ENCODE measurements around the gene UBQLNL. TPM values are rescaled to one million over a fixed set of nuclear protein-coding genes. Genes with fewer than 3 reads are reported as not detected.

Gene UBQLNL
- total RNA-seq, 1 experiment from 2014 or later, result not detected

DNA sequence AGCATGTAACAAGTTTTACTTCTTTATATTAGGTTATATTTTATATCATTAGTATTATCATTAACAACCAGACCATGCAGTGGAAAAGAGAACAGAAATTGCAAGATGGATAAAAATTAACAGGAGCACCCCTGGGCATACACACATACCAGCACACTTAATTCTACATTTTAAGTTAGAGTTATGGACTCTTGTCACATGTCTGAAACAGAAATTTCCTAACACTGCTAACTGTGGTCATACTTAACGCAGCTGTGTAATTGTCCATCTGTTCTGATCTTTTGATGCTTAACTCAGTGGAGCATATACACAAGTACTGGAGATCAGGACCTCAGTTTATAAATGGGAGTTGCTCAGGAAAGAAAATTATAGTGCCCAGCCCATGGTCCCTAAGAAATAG, 31.5 kb upstream of the UBQLNL start:
- no peak overlapping the region for H2BK5ac ChIP-seq (ENCODE audit: insufficient read length, low read length)
- H2BK120ac ChIP-seq (ENCODE audit: low read depth, low read length, poor library complexity, severe bottlenecking), result no peak overlapping the region
- Mint-ChIP-seq H3K27ac (no peak overlapping the region), H3K36me3 (ENCODE audit: insufficient read depth in 1 of 3, low read depth in 3 of 3) (no peaks in the 10 kb centered on the region), H3K4me1 (no peaks in the 10 kb centered on the region), H3K9me3 (no peaks in the 10 kb centered on the region), H3K27me3 (ENCODE audit: low read depth) (peaks cover 3% of the 10 kb centered on the region; the same call in 1 of the 2 replicates), H3K4me3 (no peak overlapping the region)
- H3K27me3 ChIP-seq (ENCODE audit: insufficient read depth, low read length), result no peaks in the 10 kb centered on the region
- H3K56ac ChIP-seq (ENCODE audit: insufficient read length, low read depth, low read length), result no peak overlapping the region
- no peak overlapping the region for H2AFZ ChIP-seq (ENCODE audit: low read length)
- no peaks in the 10 kb centered on the region for H4K20me1 ChIP-seq (ENCODE audit: control insufficient read depth, insufficient read depth, insufficient read length)
- H4K8ac ChIP-seq (replicated peaks; ENCODE audit: insufficient read length, low read depth, low read length), result no peak overlapping the region
- H3K9me3 ChIP-seq (ENCODE audit: control insufficient read depth, low read depth, low read length), result no peaks in the 10 kb centered on the region
- H4K5ac ChIP-seq (ENCODE audit: insufficient read length, low read depth, low read length), result no peak overlapping the region
- H3K79me1 ChIP-seq (ENCODE audit: insufficient read depth, low read depth, low read length, poor library complexity, severe bottlenecking), result no peaks in the 10 kb centered on the region
- no peak overlapping the region for H3K27ac ChIP-seq (ENCODE audit: insufficient read length, low read depth, low read length)
- H3K4me2 ChIP-seq (ENCODE audit: insufficient read depth, insufficient read length, low read length), result no peak overlapping the region
- H3T11ph ChIP-seq (ENCODE audit: low read length), result no peak overlapping the region
- no CpG with 5 or more reads among the region's 1 CpG for WGBS (ENCODE audit: extremely low coverage, insufficient read length, low lambda C conversion rate)
- H3K4me1 ChIP-seq (ENCODE audit: insufficient read depth, low read length), result no peaks in the 10 kb centered on the region
- no peak overlapping the region for H3K18ac ChIP-seq (ENCODE audit: insufficient read length, low read depth, low read length)
- TF ChIP-seq, protein P1, sequence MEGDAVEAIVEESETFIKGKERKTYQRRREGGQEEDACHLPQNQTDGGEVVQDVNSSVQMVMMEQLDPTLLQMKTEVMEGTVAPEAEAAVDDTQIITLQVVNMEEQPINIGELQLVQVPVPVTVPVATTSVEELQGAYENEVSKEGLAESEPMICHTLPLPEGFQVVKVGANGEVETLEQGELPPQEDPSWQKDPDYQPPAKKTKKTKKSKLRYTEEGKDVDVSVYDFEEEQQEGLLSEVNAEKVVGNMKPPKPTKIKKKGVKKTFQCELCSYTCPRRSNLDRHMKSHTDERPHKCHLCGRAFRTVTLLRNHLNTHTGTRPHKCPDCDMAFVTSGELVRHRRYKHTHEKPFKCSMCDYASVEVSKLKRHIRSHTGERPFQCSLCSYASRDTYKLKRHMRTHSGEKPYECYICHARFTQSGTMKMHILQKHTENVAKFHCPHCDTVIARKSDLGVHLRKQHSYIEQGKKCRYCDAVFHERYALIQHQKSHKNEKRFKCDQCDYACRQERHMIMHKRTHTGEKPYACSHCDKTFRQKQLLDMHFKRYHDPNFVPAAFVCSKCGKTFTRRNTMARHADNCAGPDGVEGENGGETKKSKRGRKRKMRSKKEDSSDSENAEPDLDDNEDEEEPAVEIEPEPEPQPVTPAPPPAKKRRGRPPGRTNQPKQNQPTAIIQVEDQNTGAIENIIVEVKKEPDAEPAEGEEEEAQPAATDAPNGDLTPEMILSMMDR (conservative IDR thresholded peaks at IDR 0.05), result no peak
- H2BK12ac ChIP-seq (ENCODE audit: insufficient read length, low read depth, low read length), result no peak overlapping the region
- DNase-seq, result no peak
- no peak overlapping the region for H3K9ac ChIP-seq (ENCODE audit: extremely low read depth, insufficient read length, low read length)
- no peak overlapping the region for H3K23ac ChIP-seq (ENCODE audit: insufficient read length, low read depth, low read length)
- H4K91ac ChIP-seq (ENCODE audit: insufficient read length, low read depth, low read length), result no peak overlapping the region
- no peak overlapping the region for H2BK20ac ChIP-seq (ENCODE audit: low read depth, low read length, poor library complexity, severe bottlenecking)
- H3K23me2 ChIP-seq (ENCODE audit: insufficient read length, low read depth, low read length, poor library complexity, severe bottlenecking), result no peaks in the 10 kb centered on the region
- no peak overlapping the region for H2AK5ac ChIP-seq (ENCODE audit: insufficient read length, low read length)
- no peak overlapping the region for H3K14ac ChIP-seq (ENCODE audit: insufficient read depth, low read length)
- no peaks in the 10 kb centered on the region for H3K79me2 ChIP-seq (ENCODE audit: insufficient read depth, low read length)
- H3K4ac ChIP-seq (ENCODE audit: low read depth, low read length), result no peak overlapping the region
- no peak overlapping the region for H2BK15ac ChIP-seq (ENCODE audit: low read depth, low read length)
